Measurements from ENCODE around the gene INSR. TPM values are rescaled to one million over a fixed set of nuclear protein-coding genes. Genes with fewer than 3 reads are reported as not detected.
"Not testable (repeated sequence)": the region's sequence is repeated elsewhere in the genome, so short reads cannot be mapped to it uniquely, and the experiment has no call there.

Gene INSR
- total RNA-seq, 1 donor from 2014 or later, result 37.3 TPM

- Histone ChIP-seq H3K4me3 (no peak overlapping the region), H3K9me3 (no peaks in the 10 kb centered on the region), H3K27me3 (ENCODE audit: low read depth) (no peaks in the 10 kb centered on the region), H3K4me1 (no peaks in the 10 kb centered on the region), H3K27ac (no peak overlapping the region), H3K36me3 (peaks cover 12% of the 10 kb centered on the region)
- intact Hi-C loops (cut with DNase I), result no loop called here
- TF ChIP-seq CTCF (IDR thresholded peaks at IDR 0.05), result no peak
- DNase-seq, result no peak
- ATAC-seq, result no peak
Measured at GRCh38 chr19:7153022-7153421, 141.2 kb downstream of the INSR start.

GRCh38 chr19:7152568-7152967, 141.6 kb downstream of the INSR start:
- no peaks in the 10 kb centered on the region for H3K4me1 ChIP-seq
- intact Hi-C loops (cut with DNase I), result no loop called here
- H3K27ac ChIP-seq, result no peak overlapping the region
- DNase-seq (no peak), ATAC-seq (peak in 1 of 2 donors; percentile 71)
- no peaks in the 10 kb centered on the region for H3K27me3 ChIP-seq (ENCODE audit: low read depth)
- no peak overlapping the region for H3K4me3 ChIP-seq
- no peaks in the 10 kb centered on the region for H3K9me3 ChIP-seq
- no peak for TF ChIP-seq CTCF (IDR thresholded peaks at IDR 0.05)
- peaks cover 12% of the 10 kb centered on the region for H3K36me3 ChIP-seq

DNA sequence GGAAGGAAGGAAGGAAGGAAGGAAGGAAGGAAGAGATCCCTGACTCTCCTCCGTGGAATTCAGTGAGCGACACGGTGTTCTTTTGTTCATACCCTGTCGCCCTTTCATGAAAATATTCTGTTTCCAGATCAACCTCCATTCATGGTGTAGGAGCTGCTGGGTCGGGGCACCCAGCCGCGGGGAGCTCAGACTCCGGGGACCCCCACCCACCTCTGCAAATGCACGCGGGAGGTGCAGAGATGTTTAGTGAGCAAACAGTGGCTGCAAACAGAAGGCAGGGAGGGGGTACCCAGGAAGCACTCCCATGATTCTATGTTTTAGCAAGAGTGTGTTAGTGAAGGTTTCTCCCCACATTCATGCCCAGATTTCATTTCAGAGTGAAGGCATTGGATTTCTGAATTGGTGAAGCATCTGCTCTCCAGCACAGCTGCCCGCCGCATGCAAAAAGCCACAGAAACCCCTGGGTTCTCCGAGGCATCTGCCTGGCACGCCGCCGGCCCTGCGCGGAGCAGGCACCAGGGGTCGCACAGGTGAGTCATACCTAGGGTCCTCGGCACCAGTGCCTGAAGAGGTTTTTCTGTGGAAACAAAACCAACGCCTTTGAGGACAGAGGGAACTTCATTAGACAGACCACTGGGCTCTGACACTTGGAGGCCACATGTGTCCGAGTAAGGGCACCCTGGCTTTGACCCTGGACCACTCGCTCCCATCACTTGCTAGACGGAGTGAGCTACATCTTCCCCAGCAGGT, 144.1 kb downstream of the INSR start:
- Histone ChIP-seq H3K36me3 (peaks cover 12% of the 10 kb centered on the region), H3K4me3 (no peak overlapping the region), H3K27ac (no peak overlapping the region), H3K27me3 (ENCODE audit: low read depth) (no peaks in the 10 kb centered on the region), H3K9me3 (no peaks in the 10 kb centered on the region), H3K4me1 (no peaks in the 10 kb centered on the region)
- intact Hi-C loops (cut with DNase I), result no loop called here
- no peak for DNase-seq
- no peak for ATAC-seq
- TF ChIP-seq CTCF (IDR thresholded peaks at IDR 0.05), result no peak

GRCh38 chr19:7147119-7147675, 147.0 kb downstream of the INSR start:
- intact Hi-C loops (cut with DNase I); H3K27me3 ChIP-seq (ENCODE audit: low read depth); DNase-seq; H3K4me1 ChIP-seq; H3K9me3 ChIP-seq; ATAC-seq; H3K4me3 ChIP-seq; H3K27ac ChIP-seq: not testable (repeated sequence)
- H3K36me3 ChIP-seq, result peaks cover 19% of the 10 kb centered on the region

- H3K9me3 ChIP-seq; H3K27me3 ChIP-seq (ENCODE audit: low read depth); H3K4me3 ChIP-seq; H3K27ac ChIP-seq; H3K4me1 ChIP-seq; DNase-seq; intact Hi-C loops (cut with DNase I); ATAC-seq: not testable (repeated sequence)
- peaks cover 29% of the 10 kb centered on the region for H3K36me3 ChIP-seq
Measured at GRCh38 chr19:7146086-7146485, 148.1 kb downstream of the INSR start.

DNA sequence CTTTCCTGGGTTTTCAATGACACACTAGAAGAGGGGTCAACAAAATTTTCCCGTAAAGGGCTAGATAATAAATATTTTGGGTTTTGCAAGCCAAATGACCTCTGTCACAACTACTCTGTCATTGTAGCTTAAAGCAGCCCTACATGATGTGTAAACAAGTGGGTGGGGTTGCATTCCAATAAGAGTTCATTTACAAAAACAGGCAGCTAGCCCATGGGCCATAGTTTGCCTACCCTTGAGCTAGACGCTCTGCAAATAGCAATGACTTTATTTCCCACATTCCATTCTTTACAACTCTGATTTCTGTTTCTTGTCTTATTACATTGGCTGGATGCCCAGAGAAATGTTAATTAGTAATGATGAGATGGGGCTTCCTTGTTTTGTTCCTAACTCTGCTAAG, 148.7 kb downstream of the INSR start:
- Histone ChIP-seq H3K27me3 (ENCODE audit: low read depth) (no peaks in the 10 kb centered on the region), H3K9me3 (no peaks in the 10 kb centered on the region), H3K36me3 (peaks cover 32% of the 10 kb centered on the region), H3K4me3 (no peak overlapping the region), H3K27ac (no peak overlapping the region), H3K4me1 (no peaks in the 10 kb centered on the region)
- peak in 1 of 2 donors; percentile 40 for ATAC-seq
- no peak for TF ChIP-seq CTCF (IDR thresholded peaks at IDR 0.05)
- no peak for DNase-seq
- intact Hi-C loops (cut with DNase I), result no loop called here
